DND-41 (cell line): ENCODE measurements around the gene UBE2D2.
A peak's percentile ranks its signal among the peaks of the same experiment; 100 is the strongest.

Source experiments
- ATAC-seq: fragments of 200-7000 bp; cut with Tn5 transposase; 3 replicates; pipeline ENCODE4 v1.9.1; 2021; ENCODE audit warnings: low read depth; ENCODE audit not compliant: insufficient read depth
- DNase-seq: peaks from one replicate; pipeline ENCODE4 v3.0.0-alpha.2; 2020
- H2AFZ ChIP-seq: 2 replicates; pipeline ENCODE4 v1.6.0; 2012; ENCODE audit warnings: low read depth, low read length
- H3K27ac ChIP-seq: 2 replicates; pipeline ENCODE4 v1.5.1; 2012; ENCODE audit warnings: low read length, inconsistent platforms
- H3K27me3 ChIP-seq: fragments of 200-600 bp; sonication (generic); 2 replicates; pipeline ENCODE4 v1.6.0; 2012; ENCODE audit warnings: low read length, mild to moderate bottlenecking, inconsistent platforms; ENCODE audit not compliant: insufficient read depth, poor library complexity
- H3K36me3 ChIP-seq: 2 replicates; pipeline ENCODE4 v1.5.1; 2012; ENCODE audit warnings: low read length, inconsistent platforms; ENCODE audit not compliant: insufficient read depth
- H3K4me1 ChIP-seq: 2 replicates; pipeline ENCODE4 v1.5.1; 2012; ENCODE audit warnings: mild to moderate bottlenecking, low read length; ENCODE audit not compliant: insufficient read depth
- H3K4me2 ChIP-seq: 2 replicates; pipeline ENCODE4 v1.6.0; 2012; ENCODE audit warnings: mild to moderate bottlenecking, moderate library complexity, low read length, inconsistent platforms; ENCODE audit not compliant: insufficient read depth
- H3K4me3 ChIP-seq, 2 experiments: fragments of 200-600 bp in 1 of 2; shearing (Covaris generic) in 1 of 2; 2 replicates each; pipeline ENCODE4 v1.5.1; 2012 to 2016; ENCODE audit warnings: inconsistent platforms in 2 of 2, low read length in 2 of 2, mild to moderate bottlenecking in 2 of 2, low read depth in 1 of 2, moderate library complexity in 1 of 2
- H3K79me2 ChIP-seq: 2 replicates; pipeline ENCODE4 v1.6.0; 2012; ENCODE audit warnings: low read length, inconsistent platforms; ENCODE audit not compliant: insufficient read depth
- H3K9ac ChIP-seq: 2 replicates; pipeline ENCODE4 v1.6.0; 2012; ENCODE audit warnings: low read depth, mild to moderate bottlenecking, inconsistent platforms, low read length, moderate library complexity
- H3K9me3 ChIP-seq: 2 replicates; pipeline ENCODE4 v1.5.1; 2012; ENCODE audit warnings: low read length, moderate library complexity, mild to moderate bottlenecking, inconsistent platforms; ENCODE audit not compliant: insufficient read depth, severe bottlenecking
- H4K20me1 ChIP-seq: 2 replicates; pipeline ENCODE4 v1.6.0; 2012; ENCODE audit warnings: low read length; ENCODE audit not compliant: insufficient read depth
- CTCF ChIP-seq: IDR thresholded peaks from 2 replicates; pipeline ENCODE4 v1.5.1; 2012; ENCODE audit warnings: borderline replicate concordance, low read length, moderate library complexity, mild to moderate bottlenecking; ENCODE audit not compliant: poor library complexity, severe bottlenecking; ENCODE audit errors: extremely low read depth
- EZH2 ChIP-seq: IDR thresholded peaks from 3 replicates; pipeline ENCODE4 v1.6.1; 2012; ENCODE audit warnings: borderline replicate concordance, low read depth, mild to moderate bottlenecking, moderate library complexity, low read length, inconsistent platforms; ENCODE audit not compliant: severe bottlenecking

UBE2D2 gene

GRCh38 chr5:139659695-139660101, 98.6 kb downstream of the UBE2D2 start:
- Histone ChIP-seq H3K4me1 (peaks cover 23% of the 10 kb centered on the region), H3K79me2 (peaks cover 98% of the 10 kb centered on the region), H3K9ac (no peak overlapping the region), H3K9me3 (no peaks in the 10 kb centered on the region), H3K27ac (peak overlapping the region; percentile 52), H3K4me3 (no peak overlapping the region), H3K36me3 (peaks cover 8% of the 10 kb centered on the region), H3K4me2 (no peak overlapping the region), H2AFZ (no peak overlapping the region), H4K20me1 (peaks cover 82% of the 10 kb centered on the region), H3K27me3 (no peaks in the 10 kb centered on the region)
- DNase-seq: no peak
- no peak for ATAC-seq
- no peak for TF ChIP-seq CTCF
- TF ChIP-seq EZH2: no peak

- Histone ChIP-seq H3K4me1 (peaks cover 19% of the 10 kb centered on the region), H3K4me2 (no peak overlapping the region)
Measured at GRCh38 chr5:139660105-139660922, 99.2 kb downstream of the UBE2D2 start.

GRCh38 chr5:139660923-139661814, 100.0 kb downstream of the UBE2D2 start:
- Histone ChIP-seq H3K79me2 (peaks cover 98% of the 10 kb centered on the region), H3K27ac (peak overlapping the region; percentile 22; the same call in 1 of the 2 replicates), H3K9ac (no peak overlapping the region), H3K9me3 (no peaks in the 10 kb centered on the region), H3K27me3 (no peaks in the 10 kb centered on the region), H3K4me1 (peaks cover 15% of the 10 kb centered on the region), H4K20me1 (peaks cover 82% of the 10 kb centered on the region), H2AFZ (no peak overlapping the region), H3K36me3 (peaks cover 8% of the 10 kb centered on the region), H3K4me3 (no peak overlapping the region), H3K4me2 (no peak overlapping the region)
- ATAC-seq (no peak; the same call in 2 of the 3 replicates), DNase-seq (no peak)
- TF ChIP-seq CTCF: no peak
- TF ChIP-seq EZH2: no peak

More at GRCh38 chr5:139660105-139660922, 99.2 kb downstream of the UBE2D2 start:
- peaks cover 98% of the 10 kb centered on the region for H3K79me2 ChIP-seq
- H2AFZ ChIP-seq: no peak overlapping the region
- no peak overlapping the region for H3K9ac ChIP-seq
- no peaks in the 10 kb centered on the region for H3K27me3 ChIP-seq
- peaks cover 80% of the 10 kb centered on the region for H4K20me1 ChIP-seq
- TF ChIP-seq CTCF (no peak), EZH2 (no peak)
- peak overlapping the region; percentile 52 for H3K27ac ChIP-seq
- DNase-seq (no peak), ATAC-seq (no peak)
- H3K9me3 ChIP-seq: no peaks in the 10 kb centered on the region
- H3K4me3 ChIP-seq: no peak overlapping the region
- peaks cover 8% of the 10 kb centered on the region for H3K36me3 ChIP-seq
